Measurements from ENCODE around the gene TCAF1. TPM values are rescaled to one million over a fixed set of nuclear protein-coding genes. Genes with fewer than 3 reads are reported as not detected.
A peak's percentile ranks its signal among the peaks of the same experiment; 100 is the strongest.

Gene TCAF1
- polyA plus RNA-seq (2013, experiment 1 of 2) = 62.0 TPM
- 62.3 TPM for polyA plus RNA-seq (2013, experiment 2 of 2)

DNA sequence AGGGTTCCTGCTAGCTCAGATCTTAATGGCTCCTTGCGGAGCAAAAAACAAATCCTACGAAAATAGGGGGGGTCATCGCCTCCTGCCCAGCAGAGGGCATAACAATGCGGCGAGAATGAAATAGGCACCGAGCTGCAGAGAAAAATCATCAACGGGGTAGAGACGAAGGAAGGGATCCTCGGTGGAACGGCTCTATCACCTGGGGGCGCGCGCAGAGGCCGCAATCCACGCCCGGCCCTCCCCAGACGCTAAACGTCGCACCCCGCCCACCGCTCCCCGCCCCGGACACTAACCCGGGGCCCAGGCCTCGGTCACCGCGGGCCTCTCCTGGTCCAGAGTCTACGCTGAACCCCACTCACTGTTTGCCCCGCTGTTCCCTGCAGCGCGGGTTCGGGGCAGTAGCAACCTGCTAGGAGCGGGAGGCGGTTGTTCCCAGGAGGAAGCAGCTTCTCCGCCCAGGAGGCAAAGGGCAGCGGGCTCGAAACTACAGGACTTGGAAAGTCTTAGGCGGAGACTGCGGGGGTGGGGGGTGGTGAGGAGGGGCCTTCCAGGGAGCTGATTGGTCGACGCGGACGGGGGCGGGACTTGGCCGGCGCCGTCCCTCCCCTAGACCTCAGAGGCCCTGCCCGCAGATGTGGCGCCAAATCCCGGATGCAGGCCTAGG is at the start of gene TCAF1:
TCAF1 (minus strand) TSS at position 509 of the 664 bp plus-strand sequence. CDS start 25,568 bp downstream, outside the sequence.
- H3K9me3 ChIP-seq (replicated peaks in 1 of 2; ENCODE audit: control insufficient read depth in 2 of 2, insufficient read depth in 1 of 2, low read depth in 1 of 2, low read length in 2 of 2) = peaks cover 0 to 8% of the 10 kb centered on the region in 2 donors
- no peaks in the 10 kb centered on the region for H3K79me1 ChIP-seq (ENCODE audit: low read depth, low read length)
- peaks cover 0 to 5% of the 10 kb centered on the region in 2 donors for H3K36me3 ChIP-seq (replicated peaks in 1 of 2; ENCODE audit: control insufficient read depth in 2 of 2, insufficient read depth in 2 of 2, low read length in 2 of 2)
- H3K4me3 ChIP-seq (ENCODE audit: low read length in 2 of 2) = peak within 1 kb of the TSS; percentile 79 to 98
- peak within 1 kb of the TSS; percentile 95 for H3K23ac ChIP-seq (ENCODE audit: low read depth, low read length, poor library complexity)
- peak within 1 kb of the TSS; percentile 98 for H3K27ac ChIP-seq (replicated peaks; ENCODE audit: low read length)
- no peak within 1 kb of the TSS for H3K4ac ChIP-seq (ENCODE audit: low read length)
- peaks cover 0 to 16% (median 0%) of the 10 kb centered on the region in 3 experiments for H3K27me3 ChIP-seq (ENCODE audit: control insufficient read depth in 3 of 3, insufficient read depth in 3 of 3, low read depth in 1 of 3, low read length in 3 of 3)
- H2BK120ac ChIP-seq (ENCODE audit: low read depth, low read length) = no peak within 1 kb of the TSS
- no peak within 1 kb of the TSS for H4K8ac ChIP-seq (ENCODE audit: low read depth, low read length)
- H4K91ac ChIP-seq (ENCODE audit: low read depth, low read length, poor library complexity) = no peak within 1 kb of the TSS
- H3K4me2 ChIP-seq (ENCODE audit: insufficient read depth, low read length, poor library complexity, severe bottlenecking) = peak within 1 kb of the TSS; percentile 48
- DNase-seq (ENCODE audit: low spot score) = peak; percentile 91
- peak within 1 kb of the TSS; percentile 100 for H3K14ac ChIP-seq (ENCODE audit: low read length)
- peaks cover 6 to 12% of the 10 kb centered on the region in 2 donors for H3K4me1 ChIP-seq (ENCODE audit: control insufficient read depth in 2 of 2, insufficient read depth in 1 of 2, low read depth in 1 of 2, low read length in 2 of 2)
- H2BK12ac ChIP-seq (ENCODE audit: low read length) = peak within 1 kb of the TSS; percentile 49
- peak within 1 kb of the TSS; percentile 29 for H2AK5ac ChIP-seq (ENCODE audit: low read depth, low read length)
- H2AFZ ChIP-seq (ENCODE audit: low read length) = peak within 1 kb of the TSS; percentile 98
- WGBS, 2 donors (ENCODE audit: extremely low coverage in 2 of 2, insufficient read length in 2 of 2, insufficient replicate concordance in 1 of 2) = no CpG with 5 or more reads among the region's 50 CpGs
- peak within 1 kb of the TSS; percentile 94 for H2BK5ac ChIP-seq (ENCODE audit: low read length)
- H3K9ac ChIP-seq (ENCODE audit: low read depth, low read length, poor library complexity) = peak within 1 kb of the TSS; percentile 93
- H2BK15ac ChIP-seq (ENCODE audit: low read length) = peak within 1 kb of the TSS; percentile 38
- peak within 1 kb of the TSS; percentile 99 for H3K18ac ChIP-seq (ENCODE audit: low read length)

DNA sequence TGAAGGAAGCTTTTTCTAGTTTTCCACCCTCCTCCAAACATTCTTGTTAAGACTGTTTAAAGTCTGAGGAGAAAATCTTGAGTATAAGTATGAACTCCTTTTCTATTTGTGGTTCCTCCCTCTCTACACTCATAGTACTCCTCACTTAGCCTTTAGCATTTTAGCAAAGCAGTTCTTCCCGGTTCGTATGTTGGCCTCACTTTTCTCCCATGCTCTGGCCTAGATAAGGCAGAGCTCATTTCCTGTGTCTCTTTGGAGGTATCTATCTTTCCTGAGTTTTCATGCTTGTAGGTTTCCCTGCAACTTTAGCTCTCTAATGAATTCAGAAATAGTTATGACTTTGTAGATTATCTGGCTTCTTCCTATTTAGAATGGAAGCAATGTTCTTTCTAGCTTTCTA is 46.8 kb upstream of the TCAF1 start:
- H3K27ac ChIP-seq (replicated peaks; ENCODE audit: low read length) = no peak overlapping the region
- H3K23ac ChIP-seq (ENCODE audit: low read depth, low read length, poor library complexity) = no peak overlapping the region

DNA sequence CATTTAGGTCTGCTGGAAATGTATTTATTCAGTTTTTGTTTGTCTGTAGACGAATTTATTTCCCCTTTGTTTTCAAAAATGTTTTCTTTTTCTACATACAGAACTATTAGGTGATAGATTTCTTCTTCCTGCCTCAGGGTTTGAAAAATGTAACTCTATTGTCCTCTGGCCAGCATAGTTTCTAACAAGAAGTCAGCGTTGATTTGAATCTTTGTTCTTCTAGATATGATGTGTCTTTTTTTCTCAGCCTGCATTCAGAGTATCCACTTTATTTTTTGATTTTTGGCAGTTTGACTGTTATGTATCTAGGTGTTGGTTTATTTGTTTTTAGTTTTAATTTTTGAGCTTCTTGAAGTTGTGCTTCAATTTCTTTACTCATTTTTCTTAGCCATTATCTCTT is 45.1 kb upstream of the TCAF1 start:
- no peak overlapping the region for H2AK5ac ChIP-seq (ENCODE audit: low read depth, low read length)
- H4K91ac ChIP-seq (ENCODE audit: low read depth, low read length, poor library complexity) = no peak overlapping the region
- no peak overlapping the region for H3K14ac ChIP-seq (ENCODE audit: low read length)
- H3K79me1 ChIP-seq (ENCODE audit: low read depth, low read length) = no peaks in the 10 kb centered on the region
- H3K23ac ChIP-seq (ENCODE audit: low read depth, low read length, poor library complexity) = no peak overlapping the region
- no peak overlapping the region for H3K4ac ChIP-seq (ENCODE audit: low read length)
- no peaks in the 10 kb centered on the region for H3K36me3 ChIP-seq (replicated peaks in 1 of 2; ENCODE audit: control insufficient read depth in 2 of 2, insufficient read depth in 2 of 2, low read length in 2 of 2)
- no CpG with 5 or more reads among the region's 2 CpGs for WGBS, 2 donors (ENCODE audit: extremely low coverage in 2 of 2, insufficient read length in 2 of 2, insufficient replicate concordance in 1 of 2)
- H4K8ac ChIP-seq (ENCODE audit: low read depth, low read length) = no peak overlapping the region
- H2BK15ac ChIP-seq (ENCODE audit: low read length) = no peak overlapping the region
- H3K18ac ChIP-seq (ENCODE audit: low read length) = no peak overlapping the region
- H3K4me3 ChIP-seq (ENCODE audit: low read length in 2 of 2) = no peak overlapping the region
- H3K4me1 ChIP-seq (ENCODE audit: control insufficient read depth in 2 of 2, insufficient read depth in 1 of 2, low read depth in 1 of 2, low read length in 2 of 2) = no peaks in the 10 kb centered on the region
- H2BK12ac ChIP-seq (ENCODE audit: low read length) = no peak overlapping the region
- no peaks in the 10 kb centered on the region for H3K27me3 ChIP-seq (ENCODE audit: control insufficient read depth in 3 of 3, insufficient read depth in 3 of 3, low read depth in 1 of 3, low read length in 3 of 3)
- H3K4me2 ChIP-seq (ENCODE audit: insufficient read depth, low read length, poor library complexity, severe bottlenecking) = no peak overlapping the region
- DNase-seq (ENCODE audit: low spot score) = no peak
- H2BK5ac ChIP-seq (ENCODE audit: low read length) = no peak overlapping the region
- H2BK120ac ChIP-seq (ENCODE audit: low read depth, low read length) = no peak overlapping the region
- no peak overlapping the region for H3K9ac ChIP-seq (ENCODE audit: low read depth, low read length, poor library complexity)
- H3K9me3 ChIP-seq (replicated peaks in 1 of 2; ENCODE audit: control insufficient read depth in 2 of 2, insufficient read depth in 1 of 2, low read depth in 1 of 2, low read length in 2 of 2) = no peaks in the 10 kb centered on the region
- no peak overlapping the region for H3K27ac ChIP-seq (replicated peaks; ENCODE audit: low read length)
- H2AFZ ChIP-seq (ENCODE audit: low read length) = no peak overlapping the region

More for the DNA sequence above, 46.8 kb upstream of the TCAF1 start:
- Histone ChIP-seq H2BK12ac (ENCODE audit: low read length) (no peak overlapping the region), H3K18ac (ENCODE audit: low read length) (no peak overlapping the region), H3K27me3 (ENCODE audit: control insufficient read depth in 3 of 3, insufficient read depth in 3 of 3, low read depth in 1 of 3, low read length in 3 of 3) (no peaks in the 10 kb centered on the region), H3K9ac (ENCODE audit: low read depth, low read length, poor library complexity) (no peak overlapping the region), H2BK120ac (ENCODE audit: low read depth, low read length) (no peak overlapping the region), H3K4me1 (ENCODE audit: control insufficient read depth in 2 of 2, insufficient read depth in 1 of 2, low read depth in 1 of 2, low read length in 2 of 2) (no peaks in the 10 kb centered on the region), H2BK15ac (ENCODE audit: low read length) (no peak overlapping the region), H2AFZ (ENCODE audit: low read length) (no peak overlapping the region), H2BK5ac (ENCODE audit: low read length) (no peak overlapping the region), H4K91ac (ENCODE audit: low read depth, low read length, poor library complexity) (no peak overlapping the region), H4K8ac (ENCODE audit: low read depth, low read length) (no peak overlapping the region), H3K14ac (ENCODE audit: low read length) (no peak overlapping the region), H2AK5ac (ENCODE audit: low read depth, low read length) (no peak overlapping the region), H3K9me3 (replicated peaks in 1 of 2; ENCODE audit: control insufficient read depth in 2 of 2, insufficient read depth in 1 of 2, low read depth in 1 of 2, low read length in 2 of 2) (no peaks in the 10 kb centered on the region), H3K4me3 (ENCODE audit: low read length in 2 of 2) (no peak overlapping the region), H3K36me3 (replicated peaks in 1 of 2; ENCODE audit: control insufficient read depth in 2 of 2, insufficient read depth in 2 of 2, low read length in 2 of 2) (no peaks in the 10 kb centered on the region), H3K4me2 (ENCODE audit: insufficient read depth, low read length, poor library complexity, severe bottlenecking) (no peak overlapping the region), H3K4ac (ENCODE audit: low read length) (no peak overlapping the region), H3K79me1 (ENCODE audit: low read depth, low read length) (no peaks in the 10 kb centered on the region)
- no CpG with 5 or more reads among the region's 2 CpGs for WGBS, 2 donors (ENCODE audit: extremely low coverage in 2 of 2, insufficient read length in 2 of 2, insufficient replicate concordance in 1 of 2)
- no peak for DNase-seq (ENCODE audit: low spot score)

DNA sequence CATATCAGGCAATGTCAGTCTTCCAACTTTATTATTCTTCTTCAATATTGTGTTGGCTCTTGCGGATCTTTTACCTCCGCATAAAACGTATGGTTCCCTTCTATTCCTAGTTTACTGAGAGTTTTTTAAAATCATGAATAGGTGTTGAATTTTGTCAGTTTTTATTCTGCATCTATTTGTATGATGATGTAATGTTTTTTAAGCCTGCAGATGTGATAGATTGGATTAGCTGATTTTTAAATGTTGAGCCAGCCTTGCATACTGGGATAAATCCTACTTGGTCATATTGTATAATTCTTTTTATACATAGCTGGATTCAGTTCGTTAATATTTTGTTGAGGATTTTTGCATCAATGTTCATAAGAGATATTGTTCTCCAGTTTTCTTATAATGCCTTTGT is 43.4 kb upstream of the TCAF1 start:
- Histone ChIP-seq H3K18ac (ENCODE audit: low read length) (no peak overlapping the region), H3K4me3 (ENCODE audit: low read length in 2 of 2) (no peak overlapping the region), H3K9ac (ENCODE audit: low read depth, low read length, poor library complexity) (no peak overlapping the region), H3K14ac (ENCODE audit: low read length) (no peak overlapping the region), H2BK15ac (ENCODE audit: low read length) (no peak overlapping the region), H4K91ac (ENCODE audit: low read depth, low read length, poor library complexity) (no peak overlapping the region), H2BK12ac (ENCODE audit: low read length) (no peak overlapping the region), H3K9me3 (replicated peaks in 1 of 2; ENCODE audit: control insufficient read depth in 2 of 2, insufficient read depth in 1 of 2, low read depth in 1 of 2, low read length in 2 of 2) (no peaks in the 10 kb centered on the region), H3K4ac (ENCODE audit: low read length) (no peak overlapping the region), H2AFZ (ENCODE audit: low read length) (no peak overlapping the region), H2AK5ac (ENCODE audit: low read depth, low read length) (no peak overlapping the region), H3K27me3 (ENCODE audit: control insufficient read depth in 3 of 3, insufficient read depth in 3 of 3, low read depth in 1 of 3, low read length in 3 of 3) (no peaks in the 10 kb centered on the region), H3K36me3 (replicated peaks in 1 of 2; ENCODE audit: control insufficient read depth in 2 of 2, insufficient read depth in 2 of 2, low read length in 2 of 2) (no peaks in the 10 kb centered on the region), H4K8ac (ENCODE audit: low read depth, low read length) (no peak overlapping the region), H2BK120ac (ENCODE audit: low read depth, low read length) (no peak overlapping the region), H3K4me2 (ENCODE audit: insufficient read depth, low read length, poor library complexity, severe bottlenecking) (no peak overlapping the region), H3K4me1 (ENCODE audit: control insufficient read depth in 2 of 2, insufficient read depth in 1 of 2, low read depth in 1 of 2, low read length in 2 of 2) (no peaks in the 10 kb centered on the region), H2BK5ac (ENCODE audit: low read length) (no peak overlapping the region), H3K23ac (ENCODE audit: low read depth, low read length, poor library complexity) (no peak overlapping the region), H3K79me1 (ENCODE audit: low read depth, low read length) (no peaks in the 10 kb centered on the region), H3K27ac (replicated peaks; ENCODE audit: low read length) (no peak overlapping the region)
- no peak for DNase-seq (ENCODE audit: low spot score)
- no CpG with 5 or more reads among the region's 4 CpGs for WGBS, 2 donors (ENCODE audit: extremely low coverage in 2 of 2, insufficient read length in 2 of 2, insufficient replicate concordance in 1 of 2)

Measured in neuronal stem cell (in vitro differentiated cells).